C4-2B (cell line): ENCODE measurements around the gene COQ8A.

Experiments
- H3K27ac ChIP-seq: fragments of 450-650 bp; 2 replicates; pipeline ENCODE4 v1.5.1; 2017
- CTCF ChIP-seq: fragments of 450-650 bp; conservative IDR thresholded peaks from 2 replicates; pipeline ENCODE4 v1.5.1; 2017; ENCODE audit warnings: mild to moderate bottlenecking
- ZFX ChIP-seq: fragments of 450-650 bp; IDR thresholded peaks from 2 replicates; pipeline ENCODE4 v1.6.1; 2017

COQ8A gene

GRCh38 chr1:226979517-226980121 is 39.5 kb downstream of the COQ8A start:
- TF ChIP-seq CTCF: no peak
- no peak for TF ChIP-seq ZFX

GRCh38 chr1:226980122-226980560 is 40.0 kb downstream of the COQ8A start:
- no peak overlapping the region for H3K27ac ChIP-seq
- no peak for TF ChIP-seq CTCF
- no peak for TF ChIP-seq ZFX

More at GRCh38 chr1:226979517-226980121, 39.5 kb downstream of the COQ8A start:
- H3K27ac ChIP-seq: no peak overlapping the region

- TF ChIP-seq CTCF (no peak), ZFX (no peak)
- H3K27ac ChIP-seq: no peak overlapping the region
Observed at GRCh38 chr1:226980565-226981385, 40.7 kb downstream of the COQ8A start.

- TF ChIP-seq CTCF (no peak), ZFX (peak; percentile 6; the same call in 1 of the 2 replicates)
- H3K27ac ChIP-seq: no peak overlapping the region
Observed at GRCh38 chr1:226981386-226981817, 41.3 kb downstream of the COQ8A start.

- TF ChIP-seq CTCF (no peak), ZFX (0 out of 2 replicates have a peak, but pooled peaks have one; percentile 2)
- no peak overlapping the region for H3K27ac ChIP-seq
Observed at GRCh38 chr1:226981838-226982237, 41.7 kb downstream of the COQ8A start.

GRCh38 chr1:226982451-226983177 is 42.5 kb downstream of the COQ8A start:
- TF ChIP-seq CTCF (no peak), ZFX (no peak)
- H3K27ac ChIP-seq: no peak overlapping the region
